Mammary epithelial cell (primary cell): Measurements from ENCODE around the gene GPRASP1.

ENCODE experiments used
- EZH2 ChIP-seq: IDR thresholded peaks from 2 replicates; pipeline ENCODE4 v1.6.1; 2012; ENCODE audit warnings: low read length, inconsistent platforms, borderline replicate concordance
- TF ChIP-seq, protein P1 (sequence below), 2 donors: IDR thresholded peaks in 1 of 2; conservative IDR thresholded peaks in 1 of 2; 2 replicates each; pipeline ENCODE4 v1.5.1; 2011 to 2012; ENCODE audit warnings: inconsistent platforms in 2 of 2, low read length in 2 of 2, mild to moderate bottlenecking in 2 of 2, control low read depth in 1 of 2, low read depth in 1 of 2; ENCODE audit not compliant: insufficient read depth in 1 of 2; ENCODE audit errors: extremely low read depth in 1 of 2

DNA sequence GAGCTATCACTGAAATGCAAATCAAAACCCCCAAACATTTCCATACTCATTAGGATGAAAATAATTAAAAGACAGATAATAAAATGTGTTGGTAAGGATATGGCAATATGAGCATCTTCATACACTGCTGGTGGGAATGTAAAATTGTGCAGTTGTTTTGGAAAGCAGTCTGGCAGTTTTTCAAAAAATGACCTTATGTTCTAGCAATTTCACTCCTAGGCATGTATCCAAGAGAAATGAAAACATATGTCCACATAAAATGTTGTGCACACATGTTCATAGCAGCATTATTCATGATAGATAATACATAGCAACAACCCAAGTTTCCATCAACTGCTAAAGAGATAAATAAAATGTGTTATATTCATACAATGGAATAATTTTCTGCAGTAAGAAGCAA lies 46.2 kb downstream of the GPRASP1 start:
- TF ChIP-seq, protein P1, sequence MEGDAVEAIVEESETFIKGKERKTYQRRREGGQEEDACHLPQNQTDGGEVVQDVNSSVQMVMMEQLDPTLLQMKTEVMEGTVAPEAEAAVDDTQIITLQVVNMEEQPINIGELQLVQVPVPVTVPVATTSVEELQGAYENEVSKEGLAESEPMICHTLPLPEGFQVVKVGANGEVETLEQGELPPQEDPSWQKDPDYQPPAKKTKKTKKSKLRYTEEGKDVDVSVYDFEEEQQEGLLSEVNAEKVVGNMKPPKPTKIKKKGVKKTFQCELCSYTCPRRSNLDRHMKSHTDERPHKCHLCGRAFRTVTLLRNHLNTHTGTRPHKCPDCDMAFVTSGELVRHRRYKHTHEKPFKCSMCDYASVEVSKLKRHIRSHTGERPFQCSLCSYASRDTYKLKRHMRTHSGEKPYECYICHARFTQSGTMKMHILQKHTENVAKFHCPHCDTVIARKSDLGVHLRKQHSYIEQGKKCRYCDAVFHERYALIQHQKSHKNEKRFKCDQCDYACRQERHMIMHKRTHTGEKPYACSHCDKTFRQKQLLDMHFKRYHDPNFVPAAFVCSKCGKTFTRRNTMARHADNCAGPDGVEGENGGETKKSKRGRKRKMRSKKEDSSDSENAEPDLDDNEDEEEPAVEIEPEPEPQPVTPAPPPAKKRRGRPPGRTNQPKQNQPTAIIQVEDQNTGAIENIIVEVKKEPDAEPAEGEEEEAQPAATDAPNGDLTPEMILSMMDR (conservative IDR thresholded peaks at IDR 0.05 in 1 of 2, IDR thresholded peaks at IDR 0.05 in 1 of 2; ENCODE audit: extremely low read depth in 1 of 2, insufficient read depth in 1 of 2, low read depth in 1 of 2, low read length in 2 of 2) = no peak
- no peak for TF ChIP-seq EZH2
